Kidney epithelial cell (primary cell): ENCODE data around the gene ANO8. TPM values are rescaled to one million over a fixed set of nuclear protein-coding genes. Genes with fewer than 3 reads are reported as not detected.
"Not testable (repeated sequence)": the region's sequence is repeated elsewhere in the genome, so short reads cannot be mapped to it uniquely, and the experiment has no call there.

Experiments used
- DNase-seq: peaks from one replicate; pipeline ENCODE4 v3.0.0-alpha.2; 2010; ENCODE audit warnings: low read depth
- H3K27me3 ChIP-seq: 2 replicates; pipeline ENCODE4 v1.6.0; 2011; ENCODE audit warnings: low read length; ENCODE audit not compliant: control insufficient read depth, insufficient read depth
- H3K36me3 ChIP-seq: 2 replicates; pipeline ENCODE4 v1.5.1; 2011; ENCODE audit warnings: low read length; ENCODE audit not compliant: control insufficient read depth, insufficient read depth
- H3K4me3 ChIP-seq: 2 replicates; pipeline ENCODE4 v1.5.1; 2011; ENCODE audit warnings: low read depth, mild to moderate bottlenecking, control low read depth, low read length
- CTCF ChIP-seq: IDR thresholded peaks from 2 replicates; pipeline ENCODE4 v1.5.1; 2011; ENCODE audit warnings: mild to moderate bottlenecking, moderate library complexity, low read length, control low read depth, inconsistent platforms; ENCODE audit not compliant: insufficient read depth, poor library complexity, severe bottlenecking
- total RNA-seq: library from RNA; depleted of rRNA; stranded (reverse); fragments of >200 nt; gene quantifications from 2 replicates; pipeline ENCODE4 v1.2.3, GENCODE V29; 2015

ANO8 gene
- total RNA-seq, 1 donor from 2014 or later = 6.9 TPM

- TF ChIP-seq CTCF = no peak
- no peak for DNase-seq
- Histone ChIP-seq H3K4me3 (peak within 1 kb of the TSS; percentile 34), H3K36me3 (peaks cover 1% of the 10 kb centered on the region), H3K27me3 (no peaks in the 10 kb centered on the region)
Observed at GRCh38 chr19:17281391-17282304, 53.0 kb downstream of the ANO8 start, which contains the start of gene ANKLE1. Gene ANKLE1, plus strand, starts transcription at chr19:17281901. Its CDS starts 20 bp downstream, at chr19:17281921.

GRCh38 chr19:17279436-17279835 is 55.2 kb downstream of the ANO8 start:
- TF ChIP-seq CTCF = no peak
- peaks cover 5% of the 10 kb centered on the region for H3K36me3 ChIP-seq
- H3K27me3 ChIP-seq = no peaks in the 10 kb centered on the region
- no peak overlapping the region for H3K4me3 ChIP-seq
- DNase-seq = no peak

- H3K27me3 ChIP-seq = no peaks in the 10 kb centered on the region
- H3K36me3 ChIP-seq = peaks cover 7% of the 10 kb centered on the region
- no peak for DNase-seq
- no peak overlapping the region for H3K4me3 ChIP-seq
- no peak for TF ChIP-seq CTCF
Observed at GRCh38 chr19:17275441-17276175, 59.0 kb downstream of the ANO8 start.

- not testable (repeated sequence) for H3K27me3 ChIP-seq, DNase-seq, H3K4me3 ChIP-seq, H3K36me3 ChIP-seq
Observed at GRCh38 chr19:17274892-17275291, 59.8 kb downstream of the ANO8 start.

Other genes starting within 250 kb of the ANO8 start
- gene USE1, start 119.5 kb downstream of the ANO8 start, total RNA-seq = 14.9 and 17.0 TPM in 2 replicates
- 6.8 and 7.1 TPM in 2 replicates for gene OCEL1, start 108.6 kb downstream of the ANO8 start, total RNA-seq
- gene NR2F6, start 88.9 kb downstream of the ANO8 start, total RNA-seq = 89.4 and 107 TPM in 2 replicates
- 0.27 and 0.29 TPM in 2 replicates for gene USHBP1, start 70.1 kb downstream of the ANO8 start, total RNA-seq
- gene BABAM1, start 67.4 kb downstream of the ANO8 start, total RNA-seq = 78.4 and 101 TPM in 2 replicates
- 0.17 and 0.55 TPM in 2 replicates for gene ANKLE1, start 53.0 kb downstream of the ANO8 start, total RNA-seq
- gene ABHD8, start 31.4 kb downstream of the ANO8 start, total RNA-seq = 18.6 and 19.9 TPM in 2 replicates
- 71.0 and 125 TPM in 2 replicates for gene MRPL34, start 29.0 kb downstream of the ANO8 start, total RNA-seq
- 47.3 and 73.4 TPM in 2 replicates for gene DDA1, start 25.3 kb downstream of the ANO8 start, total RNA-seq
- 31.8 and 38.1 TPM in 2 replicates for gene GTPBP3, start 2.7 kb upstream of the ANO8 start, total RNA-seq
- gene PLVAP, start 42.5 kb upstream of the ANO8 start, total RNA-seq = 0.48 and 1.5 TPM in 2 replicates
- gene CCDC194, start 59.3 kb upstream of the ANO8 start, total RNA-seq = not detected in 2 replicates
- 38.2 and 41.4 TPM in 2 replicates for gene BST2, start 70.8 kb upstream of the ANO8 start, total RNA-seq
- 66.1 and 73.7 TPM in 2 replicates for gene MVB12A, start 85.2 kb upstream of the ANO8 start, total RNA-seq
- 0.75 TPM in 1 of 2 replicates, not detected in the other for gene TMEM221, start 113.8 kb upstream of the ANO8 start, total RNA-seq
- not detected in 2 replicates for gene NXNL1, start 126.1 kb upstream of the ANO8 start, total RNA-seq
- 5.7 and 9.1 TPM in 2 replicates for gene SLC27A1, start 135.7 kb upstream of the ANO8 start, total RNA-seq
- 128 and 146 TPM in 2 replicates for gene PGLS, start 176.8 kb upstream of the ANO8 start, total RNA-seq
- 68.4 and 76.1 TPM in 2 replicates for gene COLGALT1, start 220.8 kb upstream of the ANO8 start, total RNA-seq